ENCODE results near the gene PLA2G4B. TPM values are rescaled to one million over a fixed set of nuclear protein-coding genes. Genes with fewer than 3 reads are reported as not detected.

The PLA2G4B gene
- total RNA-seq, 1 donor from 2014 or later, result 0.80 TPM

DNA sequence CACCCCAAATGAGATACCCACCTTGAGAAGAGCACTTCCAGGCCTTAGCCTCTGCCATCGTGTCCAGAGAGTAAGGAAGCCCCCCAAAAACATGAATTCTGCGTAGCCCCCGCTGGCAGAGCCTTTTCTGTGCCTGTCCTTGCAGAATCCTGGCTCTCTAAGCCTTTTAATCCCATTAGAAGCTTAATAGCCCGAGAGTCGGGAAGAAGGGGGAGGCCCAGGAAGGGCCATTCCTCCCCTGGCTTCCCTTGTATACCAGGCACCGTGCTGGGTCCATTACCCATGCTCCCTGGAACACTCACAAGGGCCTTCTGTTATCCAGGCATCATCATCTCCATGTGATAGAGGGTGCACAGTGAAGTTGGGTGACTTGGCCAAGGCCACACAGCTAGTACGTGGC is 48.1 kb downstream of the PLA2G4B start:
- no peak for DNase-seq (ENCODE audit: low read depth)

DNA sequence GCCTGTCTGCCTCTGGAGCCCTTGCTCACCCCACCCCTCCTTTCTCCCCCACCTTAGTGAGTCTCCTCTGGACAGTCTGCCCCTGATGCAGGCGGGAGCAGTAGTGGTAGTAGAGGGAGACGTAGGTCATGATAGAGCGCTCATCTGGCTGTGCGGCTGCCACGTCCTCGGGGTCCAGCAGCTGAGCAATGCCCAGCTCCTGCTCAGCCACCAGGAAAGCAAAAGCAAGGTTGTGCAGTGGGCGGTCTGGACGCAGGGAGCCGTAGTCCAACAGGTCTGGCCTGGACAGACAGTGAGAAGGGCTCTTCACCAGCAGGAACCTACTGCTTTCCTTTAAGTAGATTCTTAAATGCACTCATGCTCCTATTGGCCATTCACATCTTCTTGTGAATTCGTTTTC is 48.5 kb downstream of the PLA2G4B start:
- DNase-seq (ENCODE audit: low read depth), result no peak

DNA sequence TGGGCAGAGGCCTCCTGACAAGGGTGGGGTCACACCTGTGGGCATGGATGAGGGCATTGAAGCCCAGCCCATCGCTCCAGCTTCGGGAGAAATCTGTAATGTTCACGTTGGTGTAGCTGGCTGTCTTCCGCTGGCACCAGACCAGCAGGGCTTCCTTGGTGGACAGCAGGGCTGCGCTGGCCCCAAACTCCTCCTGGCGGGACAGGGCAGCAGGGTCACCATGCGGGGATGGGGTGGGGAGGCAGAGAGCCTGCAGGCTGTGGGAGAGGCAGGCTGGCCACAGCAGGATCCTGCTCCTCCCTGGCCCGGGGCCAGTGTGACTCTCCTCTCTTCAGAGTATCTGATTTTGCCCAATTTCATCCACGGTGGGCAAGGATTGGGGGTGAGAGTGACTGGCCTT is 49.2 kb downstream of the PLA2G4B start:
- DNase-seq (ENCODE audit: low read depth), result no peak

DNA sequence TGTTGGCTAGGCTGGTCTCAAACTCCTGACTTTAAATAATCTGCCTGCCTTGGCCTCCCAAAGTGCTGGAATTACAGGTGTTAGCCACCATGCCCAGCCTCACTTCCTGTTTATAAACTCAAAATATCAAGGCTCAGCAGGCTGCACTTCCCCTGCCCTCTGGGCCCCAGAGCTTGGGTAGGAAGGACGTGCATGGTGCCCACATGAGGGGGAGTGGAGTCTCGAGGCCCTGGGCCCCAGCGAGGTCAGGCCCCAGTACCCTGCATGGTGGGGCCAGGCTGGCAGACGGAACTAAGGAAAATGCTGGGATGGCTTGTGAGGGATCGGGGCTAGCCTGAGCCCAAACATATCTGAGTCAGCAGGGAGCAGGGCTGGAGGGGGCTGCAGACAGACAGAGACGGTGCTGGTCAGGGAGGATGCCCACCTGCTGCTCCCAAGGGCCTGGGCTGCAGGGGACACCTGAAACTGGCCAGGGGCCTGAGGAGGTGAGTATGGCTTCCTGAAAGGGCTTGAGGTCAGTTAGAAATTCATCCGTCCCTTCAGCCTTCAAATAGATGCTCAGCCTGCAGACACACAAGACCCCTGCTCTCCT is 50.1 kb downstream of the PLA2G4B start:
- DNase-seq (ENCODE audit: low read depth), result no peak

DNA sequence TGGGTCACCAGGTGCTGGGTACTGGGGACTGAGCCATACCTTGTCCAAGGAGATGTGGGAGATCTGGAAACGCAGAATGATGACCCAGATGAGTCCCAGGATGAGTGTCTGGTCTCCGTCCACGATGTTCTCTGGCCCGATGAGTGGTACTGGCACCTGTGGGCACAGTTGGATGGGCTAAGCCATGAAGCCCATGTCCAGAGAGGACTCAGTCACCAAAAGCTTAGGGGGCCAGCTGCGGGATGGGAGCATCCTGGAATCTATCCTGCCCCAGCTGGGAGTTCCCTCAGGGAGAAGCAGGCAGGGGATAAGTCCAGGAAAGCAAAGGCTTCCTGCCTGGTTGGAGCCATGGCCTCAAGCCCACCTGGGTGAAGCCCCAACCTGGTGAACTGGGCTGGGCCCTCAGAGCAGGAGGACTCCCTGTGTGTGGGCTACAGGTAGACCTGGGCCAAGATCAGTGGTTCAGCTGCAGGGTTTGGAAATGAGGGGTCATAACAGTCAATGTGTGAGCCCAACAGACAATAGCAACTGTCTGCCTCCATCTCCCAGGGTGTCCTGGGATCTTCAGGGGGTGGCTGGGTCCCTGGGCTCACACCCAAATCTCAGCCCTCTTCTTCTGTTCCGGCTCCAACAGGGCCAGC is 51.5 kb downstream of the PLA2G4B start:
- DNase-seq (ENCODE audit: low read depth), result no peak

DNA sequence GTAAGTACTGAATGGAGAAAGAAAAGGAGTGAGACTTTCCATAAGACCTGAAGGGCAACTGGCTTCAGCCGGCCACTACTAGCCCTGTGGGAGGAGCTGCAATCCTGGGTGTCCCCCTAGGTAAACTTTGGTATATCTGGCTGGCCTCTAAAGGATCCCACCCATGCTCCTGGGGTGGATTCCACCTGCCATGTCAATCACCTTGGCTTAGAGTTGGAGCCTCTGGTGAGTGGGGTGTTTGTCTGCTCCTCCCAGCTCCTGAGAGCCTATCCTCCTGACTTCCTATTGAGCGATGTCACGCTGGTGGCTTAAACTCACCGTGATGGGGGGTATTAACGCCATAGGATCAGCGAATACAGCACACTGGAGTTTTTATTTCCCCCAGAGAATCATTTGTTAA is 52.6 kb downstream of the PLA2G4B start:
- no peak for DNase-seq (ENCODE audit: low read depth)

DNA sequence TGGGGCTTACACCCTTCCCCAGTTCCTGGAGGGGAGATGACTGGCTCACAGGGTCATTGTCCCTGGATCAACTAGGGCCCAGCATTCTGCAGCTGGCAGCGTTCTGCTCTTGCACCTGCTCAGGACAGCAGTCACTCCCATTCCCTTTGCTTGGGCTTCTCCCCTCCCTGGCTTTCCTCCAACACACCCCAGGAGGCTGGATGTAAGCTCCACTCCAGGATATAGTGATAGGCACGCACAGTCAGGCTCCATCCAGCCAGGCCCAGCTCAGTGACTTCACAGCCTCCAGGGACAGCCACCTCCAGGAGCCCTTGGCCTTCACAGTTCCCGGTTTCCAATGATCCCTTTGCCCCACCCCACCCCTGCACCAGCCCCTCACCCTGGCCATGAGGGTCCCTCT is 53.3 kb downstream of the PLA2G4B start:
- DNase-seq (ENCODE audit: low read depth), result no peak

DNA sequence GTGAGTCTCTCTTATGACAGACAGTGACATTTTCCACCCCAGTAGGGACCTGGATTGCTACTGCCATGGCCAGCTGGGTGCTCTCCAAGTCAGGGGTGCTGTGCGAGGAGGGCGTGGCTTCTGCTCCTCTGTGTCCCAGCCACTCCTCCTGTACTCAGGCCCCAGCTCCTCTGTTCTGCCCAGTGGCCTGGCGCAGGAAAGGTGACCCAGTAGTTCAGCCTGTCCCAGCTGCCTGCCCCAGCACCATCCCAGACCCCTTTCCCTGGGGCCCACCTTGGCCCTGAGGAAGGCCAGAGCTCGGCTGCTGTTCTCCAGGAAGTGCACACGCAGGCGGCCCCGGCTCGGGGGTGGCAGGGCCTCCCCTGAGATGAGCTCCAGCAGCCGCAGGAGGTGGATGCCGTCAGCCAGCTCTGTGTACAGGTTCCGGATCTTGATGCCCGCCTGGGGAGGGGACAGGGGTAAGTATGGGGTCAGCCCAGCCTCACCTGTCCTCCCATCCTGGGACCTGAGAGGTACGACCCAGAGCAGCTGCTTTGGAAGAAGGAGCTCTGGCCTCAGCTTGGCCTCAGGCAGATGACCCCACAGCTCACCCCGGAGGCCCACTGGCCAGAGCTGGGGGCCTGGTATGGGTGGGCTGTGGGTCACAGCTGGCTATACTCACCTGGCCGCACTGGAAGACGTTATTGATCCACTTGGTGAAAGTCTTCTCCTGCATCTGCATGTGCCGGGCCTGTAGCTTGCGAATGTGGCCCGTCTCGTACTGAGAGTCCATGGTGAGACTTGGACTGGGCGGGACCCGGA is 54.2 kb downstream of the PLA2G4B start:
- peak; percentile 7 for DNase-seq (ENCODE audit: low read depth)

DNA sequence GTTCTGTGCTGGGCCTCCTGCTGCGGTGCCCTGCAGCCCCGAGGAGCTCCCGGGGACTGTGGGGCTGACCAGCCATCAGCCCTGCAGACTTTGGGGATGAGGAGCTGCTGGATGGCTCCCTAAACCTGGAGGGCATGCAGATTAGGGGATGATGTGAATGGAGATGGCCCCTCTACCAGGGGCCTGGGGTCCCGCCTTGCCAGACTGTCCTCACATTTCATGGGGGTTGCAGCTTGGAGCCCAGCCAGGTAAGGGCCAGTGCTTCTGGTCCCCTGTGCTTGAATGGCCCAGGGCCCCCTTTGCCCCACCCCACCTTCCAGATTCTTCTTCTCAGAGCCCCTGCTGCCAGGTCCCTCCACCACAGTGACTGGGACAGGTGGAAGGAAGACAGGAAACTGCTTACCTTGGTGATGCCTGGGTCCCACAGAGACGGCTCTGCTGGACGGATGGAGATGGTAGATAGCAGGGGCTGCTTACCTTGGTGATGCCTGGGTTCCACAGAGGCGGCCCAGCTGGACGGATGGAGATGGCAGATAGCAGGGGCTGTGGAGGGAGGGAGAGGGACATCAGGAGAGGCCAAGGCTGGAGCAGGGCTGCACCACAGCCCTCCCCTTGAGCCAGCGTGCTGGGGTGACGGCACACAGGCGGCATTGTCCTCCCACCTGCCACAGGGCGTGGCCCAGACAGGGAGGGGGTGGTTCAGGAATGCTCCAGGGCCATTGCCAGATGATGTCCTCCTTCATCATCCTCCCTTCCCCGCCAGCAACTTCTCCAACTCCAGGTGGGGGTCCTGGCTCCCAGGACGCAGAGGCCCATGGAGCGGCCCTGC is 55.0 kb downstream of the PLA2G4B start, which contains the start of gene SPTBN5:
Gene SPTBN5, minus strand, starts transcription at position 632 of the 829 bp plus-strand sequence. Its CDS starts 556 bp downstream, at position 76.
- no peak for DNase-seq (ENCODE audit: low read depth)

DNA sequence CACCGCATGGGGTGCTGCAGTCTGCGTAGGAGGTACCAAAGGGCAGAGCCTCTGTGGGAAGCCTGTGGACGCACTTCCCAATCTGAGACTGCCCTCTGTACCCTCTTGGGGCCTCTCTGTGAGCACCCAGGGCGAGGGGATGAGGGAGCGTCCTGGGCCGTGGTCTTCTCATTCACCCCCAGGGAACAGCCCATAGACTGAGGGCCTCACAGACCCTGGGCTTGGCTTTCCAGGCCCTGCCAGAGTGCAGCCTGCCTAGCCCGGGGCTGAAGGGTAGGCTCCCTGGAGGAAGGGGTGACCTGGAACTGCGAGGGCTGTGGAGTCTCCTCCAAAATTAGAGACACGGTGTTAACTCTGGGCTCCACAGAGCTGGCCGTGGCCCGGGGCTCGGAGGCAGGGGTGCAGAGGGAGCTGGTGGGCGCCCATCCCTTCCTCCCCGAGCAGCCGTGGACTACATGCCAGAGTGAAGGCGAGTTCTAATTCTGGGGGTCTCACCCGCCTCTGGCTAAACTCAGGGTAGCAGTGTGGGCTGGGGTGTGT is 55.7 kb downstream of the PLA2G4B start:
- DNase-seq (ENCODE audit: low read depth), result no peak

DNA sequence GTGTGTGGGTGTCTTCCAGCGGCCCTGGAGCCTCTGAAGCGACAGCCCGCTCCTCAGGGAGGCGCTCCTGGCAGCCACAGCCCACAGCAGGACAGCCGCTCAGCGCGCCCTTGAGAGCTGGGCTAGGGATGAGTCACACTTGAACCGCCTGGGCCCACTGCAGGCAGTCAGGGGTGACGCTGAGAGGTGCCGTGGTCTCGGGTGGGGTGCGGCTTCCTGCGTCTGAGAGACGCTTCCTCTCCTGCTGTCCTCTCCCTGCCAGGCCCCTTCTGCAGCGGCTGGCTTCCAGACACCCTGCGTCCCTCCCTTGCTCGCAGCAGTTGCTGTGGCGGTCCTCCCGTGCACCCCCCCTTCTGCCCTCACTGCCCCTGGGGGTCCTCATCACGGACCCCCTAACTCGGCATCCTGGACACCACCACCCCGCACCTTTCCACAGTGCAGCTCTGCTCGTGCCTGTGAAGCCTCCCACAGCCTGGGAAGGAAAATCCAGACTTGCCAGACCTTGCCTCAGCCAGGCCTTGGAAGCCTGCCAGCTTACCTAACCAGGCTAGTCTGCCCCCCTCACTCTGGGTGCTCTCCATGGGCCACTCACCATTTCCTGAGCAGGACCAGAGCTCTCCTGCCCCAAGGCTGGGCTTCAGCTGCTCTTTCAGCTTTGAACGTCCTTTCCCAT is 56.3 kb downstream of the PLA2G4B start:
- peak; percentile 78 for DNase-seq (ENCODE audit: low read depth)

DNA sequence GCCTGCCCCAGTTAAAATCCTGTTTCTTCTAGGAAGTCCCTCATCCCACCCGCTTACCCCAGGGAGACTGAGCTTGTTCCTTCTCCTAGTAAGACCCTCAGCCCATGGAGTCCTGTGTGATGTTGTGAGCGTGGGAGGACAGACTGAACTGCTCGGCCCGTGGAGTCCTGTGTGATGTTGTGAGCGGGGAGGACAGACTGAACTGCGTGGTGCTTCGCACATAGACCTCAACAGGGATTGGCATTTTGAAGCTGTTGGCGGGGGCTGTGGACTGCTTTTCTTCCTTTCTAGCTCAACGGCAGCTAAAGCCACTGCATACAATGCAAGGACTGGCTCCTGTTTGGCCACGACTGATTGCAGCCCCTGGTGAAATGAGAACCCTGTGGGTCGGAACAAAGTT is 56.8 kb downstream of the PLA2G4B start:
- no peak for DNase-seq (ENCODE audit: low read depth)

DNA sequence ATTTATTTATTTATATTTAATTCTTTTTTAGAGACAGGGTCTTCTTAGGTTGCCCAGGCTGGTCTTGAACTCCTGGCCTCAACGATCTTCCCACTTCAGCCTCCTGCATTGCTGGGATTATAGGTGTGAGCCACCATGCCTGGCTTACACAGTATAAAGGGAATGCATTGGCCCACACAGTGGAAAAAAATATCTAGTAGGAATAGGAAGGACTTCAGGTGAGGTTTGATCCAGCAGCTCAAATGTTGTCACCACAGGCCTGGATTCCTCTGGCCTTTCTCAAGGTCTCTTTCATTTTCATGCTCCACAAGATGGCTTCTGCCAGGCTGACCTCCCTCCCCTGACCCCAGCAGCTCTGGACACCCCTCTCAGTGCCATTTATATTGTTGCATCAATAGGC is 57.3 kb downstream of the PLA2G4B start:
- DNase-seq (ENCODE audit: low read depth), result no peak

DNA sequence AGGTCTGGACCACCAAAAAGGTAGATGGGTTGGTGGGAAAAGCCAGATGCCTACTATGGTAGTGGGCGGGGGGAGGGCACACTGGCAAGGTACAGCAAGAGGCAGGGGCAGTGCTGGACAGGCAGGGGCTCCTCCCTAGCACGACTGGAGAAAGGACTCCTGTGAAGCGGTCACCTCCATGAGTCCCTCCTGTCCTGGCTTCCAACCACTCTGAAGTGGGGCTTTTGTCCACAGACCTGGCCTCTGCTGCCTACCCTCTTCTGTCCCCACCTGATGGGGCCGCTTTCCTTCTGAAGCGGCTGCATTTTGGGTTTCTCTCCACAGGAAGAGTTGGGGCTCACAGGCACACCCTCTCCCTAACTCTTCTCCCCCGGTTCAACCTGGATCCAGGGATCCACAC is 57.9 kb downstream of the PLA2G4B start:
- DNase-seq (ENCODE audit: low read depth), result no peak

DNA sequence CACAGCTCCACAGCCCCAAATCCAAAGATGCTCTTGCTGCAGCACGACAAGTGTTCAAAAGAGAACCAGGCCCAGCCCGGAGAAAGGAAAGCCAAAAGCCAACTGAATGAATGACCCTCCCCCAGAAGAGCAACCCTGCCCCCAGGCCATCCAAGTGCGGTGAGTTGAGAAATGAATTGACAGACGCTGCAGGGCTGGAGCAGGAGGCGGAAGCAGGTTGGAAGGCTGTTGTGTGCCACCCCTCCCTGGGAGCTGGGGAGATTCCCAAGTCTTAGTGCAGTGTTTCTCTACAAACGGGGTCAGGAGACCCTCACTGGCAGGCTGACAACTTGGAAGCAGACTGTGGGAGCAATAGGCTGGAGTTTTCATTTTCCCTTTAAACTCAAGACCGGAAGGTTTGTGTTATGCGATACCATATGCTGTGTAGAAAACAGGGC is 58.7 kb downstream of the PLA2G4B start:
- DNase-seq (ENCODE audit: low read depth), result no peak

Other genes starting within 250 kb of the PLA2G4B start
- 21.7 and 74.0 TPM in 2 replicates for gene MGA, start 178.4 kb upstream of the PLA2G4B start, total RNA-seq
- 8.9 and 18.9 TPM in 2 replicates for gene MAPKBP1, start 64.4 kb upstream of the PLA2G4B start, total RNA-seq
- 4.4 and 6.6 TPM in 2 replicates for gene JMJD7, start 10.8 kb upstream of the PLA2G4B start, total RNA-seq
- 0.35 and 2.5 TPM in 2 replicates for gene SPTBN5, start 55.2 kb downstream of the PLA2G4B start, total RNA-seq
- 55.9 and 57.1 TPM in 2 replicates for gene EHD4, start 133.7 kb downstream of the PLA2G4B start, total RNA-seq
- gene PLA2G4E, start 182.2 kb downstream of the PLA2G4B start, total RNA-seq, result not detected in 2 replicates

Measured in renal cortical epithelial cell (primary cell).